GM06990 (cell line): Measurements from ENCODE around the gene NECAB2.

Experiments used
- DNase-seq: peaks from one replicate; pipeline ENCODE4 v3.0.0-alpha.2; 2011; ENCODE audit not compliant: insufficient read length; ENCODE audit errors: extremely low read depth
- H3K27me3 ChIP-seq: replicated peaks from 2 replicates; pipeline ENCODE4 v1.6.0; 2011; ENCODE audit warnings: low read length; ENCODE audit not compliant: control insufficient read depth, insufficient read depth
- H3K36me3 ChIP-seq: 2 replicates; pipeline ENCODE4 v1.5.1; 2011; ENCODE audit warnings: low read length; ENCODE audit not compliant: control insufficient read depth, insufficient read depth
- H3K4me3 ChIP-seq: replicated peaks from 2 replicates; pipeline ENCODE4 v1.5.1; 2011; ENCODE audit warnings: low read depth, mild to moderate bottlenecking, control low read depth, low read length
- CTCF ChIP-seq: IDR thresholded peaks from 2 replicates; pipeline ENCODE4 v1.5.1; 2011; ENCODE audit warnings: low read length, control low read depth, mild to moderate bottlenecking, inconsistent platforms; ENCODE audit not compliant: insufficient read depth, poor library complexity, severe bottlenecking

The NECAB2 gene

GRCh38 chr16:83977056-83977815 lies 9.2 kb downstream of the NECAB2 start:
- no peak for TF ChIP-seq CTCF
- DNase-seq: no peak
- H3K27me3 ChIP-seq: no peaks in the 10 kb centered on the region
- no peak overlapping the region for H3K4me3 ChIP-seq
- no peaks in the 10 kb centered on the region for H3K36me3 ChIP-seq

- no peak for DNase-seq
- Histone ChIP-seq H3K36me3 (no peaks in the 10 kb centered on the region), H3K27me3 (no peaks in the 10 kb centered on the region), H3K4me3 (no peak overlapping the region)
- TF ChIP-seq CTCF: no peak
These were observed 10.4 kb downstream of the NECAB2 start for GRCh38 chr16:83978401-83978904.

- H3K36me3 ChIP-seq: no peaks in the 10 kb centered on the region
- DNase-seq: no peak
- no peak overlapping the region for H3K4me3 ChIP-seq
- no peaks in the 10 kb centered on the region for H3K27me3 ChIP-seq
- TF ChIP-seq CTCF: no peak
These were observed 11.4 kb downstream of the NECAB2 start for GRCh38 chr16:83979441-83979840.

- no peaks in the 10 kb centered on the region for H3K36me3 ChIP-seq
These were observed 12.8 kb downstream of the NECAB2 start for GRCh38 chr16:83980794-83981193.

GRCh38 chr16:83981799-83982198 lies 13.8 kb downstream of the NECAB2 start:
- no peaks in the 10 kb centered on the region for H3K27me3 ChIP-seq
- no peak for DNase-seq
- no peak for TF ChIP-seq CTCF
- H3K36me3 ChIP-seq: no peaks in the 10 kb centered on the region
- H3K4me3 ChIP-seq: no peak overlapping the region

More at GRCh38 chr16:83980794-83981193, 12.8 kb downstream of the NECAB2 start:
- DNase-seq: no peak
- no peak for TF ChIP-seq CTCF
- no peak overlapping the region for H3K4me3 ChIP-seq
- H3K27me3 ChIP-seq: no peaks in the 10 kb centered on the region
